ENCODE results near the gene SLC66A2.
A peak's percentile ranks its signal among the peaks of the same experiment; 100 is the strongest.

Gene SLC66A2

GRCh38 chr18:79949697-79950487 is 1.6 kb downstream of the SLC66A2 start:
- no peak for DNase-seq

- DNase-seq: no peak
These were observed 2.6 kb downstream of the SLC66A2 start for GRCh38 chr18:79948719-79949411.

- no peak for DNase-seq
These were observed 3.4 kb downstream of the SLC66A2 start for GRCh38 chr18:79947881-79948610.

- DNase-seq: no peak
These were observed 4.2 kb downstream of the SLC66A2 start for GRCh38 chr18:79947054-79947755.

GRCh38 chr18:79945118-79946042 is 6.1 kb downstream of the SLC66A2 start:
- DNase-seq: no peak

- DNase-seq: no peak
These were observed 6.7 kb downstream of the SLC66A2 start for GRCh38 chr18:79944746-79945117.

GRCh38 chr18:79944126-79944731 is 7.2 kb downstream of the SLC66A2 start:
- peak; percentile 22 for DNase-seq

GRCh38 chr18:79943608-79944125 is 7.8 kb downstream of the SLC66A2 start:
- no peak for DNase-seq

- DNase-seq: no peak
These were observed 8.5 kb downstream of the SLC66A2 start for GRCh38 chr18:79942786-79943607.

GRCh38 chr18:79942211-79942610 is 9.2 kb downstream of the SLC66A2 start:
- DNase-seq: no peak

- DNase-seq: no peak
These were observed 9.9 kb downstream of the SLC66A2 start for GRCh38 chr18:79941473-79942119.

GRCh38 chr18:79940814-79941472 is 10.5 kb downstream of the SLC66A2 start:
- DNase-seq: no peak

GRCh38 chr18:79940126-79940813 is 11.2 kb downstream of the SLC66A2 start:
- no peak for DNase-seq

GRCh38 chr18:79939096-79939495 is 12.4 kb downstream of the SLC66A2 start:
- DNase-seq: no peak

- no peak for DNase-seq
These were observed 13.3 kb downstream of the SLC66A2 start for GRCh38 chr18:79938196-79938595.

- no peak for DNase-seq
These were observed 14.2 kb downstream of the SLC66A2 start for GRCh38 chr18:79937103-79937860.

- no peak for DNase-seq
These were observed 14.8 kb downstream of the SLC66A2 start for GRCh38 chr18:79936641-79937040.

- DNase-seq: no peak
These were observed 15.5 kb downstream of the SLC66A2 start for GRCh38 chr18:79935925-79936324.

Data from activated CD4-positive, alpha-beta T cell treated with anti-CD3 and anti-CD28 coated beads, Interleukin-2, amount 50 U/mL, for 1 hour (primary cell).